Small intestine (tissue), 7 donors: ENCODE measurements around the gene E4F1. TPM values are rescaled to one million over a fixed set of nuclear protein-coding genes. Genes with fewer than 3 reads are reported as not detected.

Experiments
- DNase-seq, 2 donors: peaks; one replicate each; pipeline versions ENCODE4 v3.0.0 to v3.0.0-alpha.2; 2013
- FAIRE-seq: peaks from 2 replicates; lab custom pipeline; 2012; peaks lifted over from hg19 to GRCh38; lab: Jason Lieb, UNC
- H3K27ac ChIP-seq, 3 donors: one replicate each; pipeline ENCODE4 v1.5.1; 2013; ENCODE audit warnings: low read length in 2 of 3, mild to moderate bottlenecking in 2 of 3, control low read depth in 1 of 3, inconsistent platforms in 1 of 3, low read depth in 1 of 3, moderate library complexity in 1 of 3
- H3K27me3 ChIP-seq, 3 donors: one replicate each; pipeline ENCODE4 v1.6.1; 2013; ENCODE audit warnings: low read length in 3 of 3, inconsistent platforms in 1 of 3; ENCODE audit not compliant: control insufficient read depth in 3 of 3, insufficient read depth in 3 of 3
- H3K36me3 ChIP-seq, 3 donors: one replicate each; pipeline ENCODE4 v1.6.1; 2013; ENCODE audit warnings: low read length in 3 of 3, inconsistent platforms in 1 of 3, low read depth in 1 of 3, mild to moderate bottlenecking in 1 of 3, moderate library complexity in 1 of 3; ENCODE audit not compliant: control insufficient read depth in 3 of 3, insufficient read depth in 2 of 3
- H3K4me1 ChIP-seq, 3 donors: one replicate each; pipeline ENCODE4 v1.6.1; 2013; ENCODE audit warnings: low read length in 2 of 3, inconsistent platforms in 1 of 3, low read depth in 1 of 3, mild to moderate bottlenecking in 1 of 3, moderate library complexity in 1 of 3; ENCODE audit not compliant: control insufficient read depth in 3 of 3, insufficient read depth in 2 of 3
- H3K4me3 ChIP-seq, 3 donors: one replicate each; pipeline ENCODE4 v1.5.1; 2013; ENCODE audit warnings: low read length in 3 of 3, control low read depth in 1 of 3, inconsistent platforms in 1 of 3, low read depth in 1 of 3, mild to moderate bottlenecking in 1 of 3, moderate library complexity in 1 of 3
- H3K9me3 ChIP-seq, 2 donors: one replicate each; pipeline ENCODE4 v1.6.1; 2013; ENCODE audit warnings: low read depth in 1 of 2, low read length in 1 of 2; ENCODE audit not compliant: control insufficient read depth in 2 of 2, insufficient read depth in 1 of 2
- WGBS, 3 donors: extraction: QIAGEN DNeasy Blood & Tissue Kit; methylation state at CpG; one replicate each; pipeline ENCODE4 v1.1.7; 2013; 5-methylcytosine and 5-hydroxymethylcytosine counted together
- polyA plus RNA-seq, 4 donors: library from polyadenylated mRNA; stranded (reverse) in 3 of 4; unstranded in 1 of 4; fragments of 200-250 nt in 3 of 4; fragments of 120-200 nt in 1 of 4; gene quantifications; one replicate each; pipeline versions ENCODE4 v1.2.1 to v1.2.3, GENCODE V29; 2013
- donor health status: healthy with polysubstance abuse.
- donor health status: control.
- donor health status: control.
- donor health status: Bipolar disorder and iron deficiency.
- donor health status: healthy.

The E4F1 gene
- polyA plus RNA-seq, 4 donors: 16.5 to 37.1 (median 22.8) TPM

GRCh38 chr16:2232094-2232990, 9.0 kb downstream of the E4F1 start:
- DNase-seq (no peak), FAIRE-seq (no peak)
- H3K36me3 ChIP-seq: peaks cover 14 to 87% (median 27%) of the 10 kb centered on the region in 3 donors
- peaks cover 0 to 13% (median 0%) of the 10 kb centered on the region in 3 donors for H3K4me1 ChIP-seq
- peaks cover 2 to 22% (median 6%) of the 10 kb centered on the region in 3 donors for H3K27me3 ChIP-seq
- H3K9me3 ChIP-seq: no peaks in the 10 kb centered on the region
- no peak overlapping the region for H3K4me3 ChIP-seq
- no peak overlapping the region for H3K27ac ChIP-seq
- WGBS, 3 donors: 92 to 94% (median 92%) methylated on average over 41 of the region's 41 CpGs

- DNase-seq (no peak), FAIRE-seq (no peak)
- Histone ChIP-seq H3K9me3 (no peaks in the 10 kb centered on the region), H3K36me3 (peaks cover 14 to 83% (median 27%) of the 10 kb centered on the region in 3 donors), H3K27me3 (peaks cover 2 to 30% (median 6%) of the 10 kb centered on the region in 3 donors), H3K4me3 (no peak overlapping the region), H3K27ac (no peak overlapping the region), H3K4me1 (peaks cover 0 to 22% (median 0%) of the 10 kb centered on the region in 3 donors)
- WGBS, 3 donors: 87 to 95% (median 91%) methylated on average over 25 to 28 of the region's 28 CpGs
Measured at GRCh38 chr16:2233046-2233775, 9.8 kb downstream of the E4F1 start.

- no peak for DNase-seq
- Histone ChIP-seq H3K27ac (no peak overlapping the region), H3K4me3 (no peak overlapping the region), H3K27me3 (peaks cover 2 to 30% (median 6%) of the 10 kb centered on the region in 3 donors), H3K9me3 (no peaks in the 10 kb centered on the region), H3K4me1 (peaks cover 0 to 30% (median 0%) of the 10 kb centered on the region in 3 donors), H3K36me3 (peaks cover 14 to 82% (median 24%) of the 10 kb centered on the region in 3 donors)
- no peak for FAIRE-seq
- WGBS, 3 donors: 69 to 92% (median 78%) methylated on average over 43 to 51 of the region's 51 CpGs
Measured at GRCh38 chr16:2233872-2234812, 10.8 kb downstream of the E4F1 start.

GRCh38 chr16:2234813-2235170, 11.4 kb downstream of the E4F1 start:
- WGBS, 3 donors: 87 to 94% (median 89%) methylated on average over 12 to 18 of the region's 18 CpGs
- FAIRE-seq (no peak), DNase-seq (no peak)
- Histone ChIP-seq H3K36me3 (peaks cover 8 to 82% (median 27%) of the 10 kb centered on the region in 3 donors), H3K4me1 (peaks cover 0 to 30% (median 0%) of the 10 kb centered on the region in 3 donors), H3K27ac (no peak overlapping the region), H3K4me3 (no peak overlapping the region), H3K27me3 (peaks cover 2 to 30% (median 6%) of the 10 kb centered on the region in 3 donors), H3K9me3 (no peaks in the 10 kb centered on the region)

GRCh38 chr16:2235234-2235651, 11.9 kb downstream of the E4F1 start:
- H3K9me3 ChIP-seq: no peaks in the 10 kb centered on the region
- H3K27me3 ChIP-seq: peaks cover 2 to 30% (median 6%) of the 10 kb centered on the region in 3 donors
- DNase-seq (no peak), FAIRE-seq (no peak)
- H3K4me3 ChIP-seq: no peak overlapping the region
- peaks cover 6 to 82% (median 27%) of the 10 kb centered on the region in 3 donors for H3K36me3 ChIP-seq
- peaks cover 0 to 30% (median 0%) of the 10 kb centered on the region in 3 donors for H3K4me1 ChIP-seq
- WGBS, 3 donors: 90 to 94% (median 92%) methylated on average over 25 to 28 of the region's 28 CpGs
- H3K27ac ChIP-seq: no peak overlapping the region

- DNase-seq: no peak
- FAIRE-seq: no peak
- no peak overlapping the region for H3K4me3 ChIP-seq
- no peak overlapping the region for H3K27ac ChIP-seq
- H3K27me3 ChIP-seq: peaks cover 2 to 30% (median 6%) of the 10 kb centered on the region in 3 donors
- 20 to 62% (median 36%) methylated on average over 18 to 19 of the region's 19 CpGs for WGBS, 3 donors
- peaks cover 6 to 82% (median 27%) of the 10 kb centered on the region in 3 donors for H3K36me3 ChIP-seq
- H3K4me1 ChIP-seq: peaks cover 0 to 30% (median 0%) of the 10 kb centered on the region in 3 donors
- H3K9me3 ChIP-seq: no peaks in the 10 kb centered on the region
Measured at GRCh38 chr16:2235695-2236336, 12.4 kb downstream of the E4F1 start.

GRCh38 chr16:2236337-2237101, 13.1 kb downstream of the E4F1 start, which contains the start of gene DNASE1L2:
Gene DNASE1L2 (plus strand): TSS chr16:2236444. CDS start chr16:2236817, 373 bp downstream.
- Histone ChIP-seq H3K4me1 (peaks cover 0 to 30% (median 0%) of the 10 kb centered on the region in 3 donors), H3K4me3 (peak within 1 kb of the TSS in 2 of 3 donors; percentile 15 to 16), H3K9me3 (no peaks in the 10 kb centered on the region), H3K36me3 (peaks cover 6 to 79% (median 24%) of the 10 kb centered on the region in 3 donors), H3K27ac (no peak within 1 kb of the TSS), H3K27me3 (peaks cover 2 to 30% (median 6%) of the 10 kb centered on the region in 3 donors)
- 6 to 10% (median 9%) methylated on average over 41 to 64 of the region's 64 CpGs for WGBS, 3 donors
- FAIRE-seq: no peak
- DNase-seq: peak in 1 of 2 donors; percentile 42
